NCI-H1694 treated with DMSO at 0.1 percent for 48 hours (cell line): ENCODE measurements around the gene RELN.
"Not testable (repeated sequence)": the region's sequence is repeated elsewhere in the genome, so short reads cannot be mapped to it uniquely, and the experiment has no call there.

Experiments
- DNase-seq: peaks from one replicate; lab custom pipeline; 2025; lab: John Stamatoyannopoulos, UW

The RELN gene

DNA sequence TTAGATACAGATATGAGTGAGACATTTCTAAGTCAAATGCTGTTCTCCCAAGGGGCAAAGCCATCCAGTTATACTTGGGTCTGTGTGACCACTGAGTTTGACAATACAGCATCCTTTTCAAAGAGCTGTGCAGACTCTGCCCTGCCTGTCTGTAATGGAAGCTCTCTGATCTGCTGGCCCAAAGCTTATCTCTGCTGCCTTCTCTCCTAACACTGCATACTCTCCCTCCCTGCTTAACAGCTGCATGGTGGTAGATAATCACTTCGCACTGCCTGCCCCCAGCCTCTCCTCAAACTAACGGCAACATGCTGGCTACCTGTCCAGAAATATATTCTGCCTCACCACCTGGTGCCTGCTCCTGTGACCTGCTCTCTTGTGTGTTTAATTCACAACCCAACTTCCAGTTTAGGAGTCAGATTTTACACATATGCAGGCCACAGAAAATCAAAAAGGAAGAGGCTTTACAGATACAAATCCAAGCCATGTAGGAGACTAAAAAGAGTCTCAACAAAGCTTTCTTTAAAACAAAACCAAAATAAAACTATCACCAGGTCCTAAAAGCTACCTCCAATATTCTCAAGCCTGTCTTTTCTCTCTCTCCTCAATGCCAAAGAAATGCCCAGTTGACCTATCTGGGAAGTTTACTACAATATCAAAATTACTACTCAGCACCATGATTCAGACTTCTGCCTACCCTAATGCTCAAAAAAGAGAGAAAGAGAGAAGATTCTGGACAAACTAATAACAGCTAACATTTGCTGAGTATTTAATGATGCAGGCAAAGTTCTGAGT is 145.6 kb downstream of the RELN start:
- DNase-seq, result no peak

DNA sequence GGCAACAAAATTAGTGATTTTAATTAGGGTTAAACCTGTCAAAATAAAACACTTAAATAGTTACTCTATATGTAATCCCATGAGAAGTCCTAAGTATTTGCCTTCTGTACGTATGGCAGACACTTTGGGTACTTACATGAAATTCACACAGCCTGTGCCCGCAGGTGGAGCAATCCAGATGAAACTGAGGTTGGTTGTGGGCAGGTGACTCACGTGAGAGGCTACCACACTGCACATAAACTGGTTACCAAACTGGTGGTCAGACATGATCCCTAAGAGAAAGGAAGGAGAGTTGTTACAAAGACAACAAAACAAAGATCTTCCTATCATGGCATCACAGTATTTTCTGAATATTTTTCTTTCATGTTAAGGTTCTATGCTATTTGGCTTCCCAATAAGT is 156.1 kb downstream of the RELN start:
- no peak for DNase-seq

DNA sequence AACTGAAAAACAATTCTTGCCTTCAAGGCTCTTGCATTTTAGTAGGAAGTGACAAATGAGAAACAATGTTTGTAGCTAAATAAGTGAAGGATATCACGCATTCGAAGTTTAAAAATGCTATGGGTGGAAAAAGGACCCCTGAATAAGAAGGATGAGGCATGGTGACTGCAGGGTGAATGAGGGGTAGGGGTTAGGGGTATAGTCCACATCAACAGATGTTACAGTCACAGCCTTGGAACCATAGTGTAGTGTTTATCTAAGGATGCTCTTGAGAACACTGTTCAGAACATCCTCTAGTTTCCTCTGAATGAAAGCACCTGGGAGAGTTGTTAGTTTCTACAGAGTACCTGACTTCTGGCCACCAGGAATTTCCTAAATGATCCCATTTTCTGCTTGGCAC is 157.0 kb downstream of the RELN start:
- DNase-seq, result no peak

DNA sequence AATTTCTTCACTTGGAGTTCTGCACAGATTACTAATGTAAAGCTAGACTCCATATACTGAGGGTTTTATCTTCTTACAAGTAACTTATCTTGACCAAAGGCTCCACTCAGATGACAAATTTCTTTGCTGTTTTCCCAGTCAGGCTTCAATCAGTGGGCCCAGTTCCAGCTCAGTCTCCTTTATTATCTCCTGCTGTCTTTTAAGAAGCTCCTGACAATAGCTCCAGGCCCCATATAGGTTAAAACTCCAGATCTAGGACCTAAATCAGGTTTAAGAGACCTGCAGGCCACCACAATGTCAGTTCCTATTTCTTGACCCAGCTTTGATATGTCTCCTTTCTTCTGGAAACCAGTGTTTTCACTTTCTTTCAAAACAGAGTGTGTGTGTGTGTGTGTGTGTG is 165.2 kb downstream of the RELN start:
- DNase-seq, result no peak

DNA sequence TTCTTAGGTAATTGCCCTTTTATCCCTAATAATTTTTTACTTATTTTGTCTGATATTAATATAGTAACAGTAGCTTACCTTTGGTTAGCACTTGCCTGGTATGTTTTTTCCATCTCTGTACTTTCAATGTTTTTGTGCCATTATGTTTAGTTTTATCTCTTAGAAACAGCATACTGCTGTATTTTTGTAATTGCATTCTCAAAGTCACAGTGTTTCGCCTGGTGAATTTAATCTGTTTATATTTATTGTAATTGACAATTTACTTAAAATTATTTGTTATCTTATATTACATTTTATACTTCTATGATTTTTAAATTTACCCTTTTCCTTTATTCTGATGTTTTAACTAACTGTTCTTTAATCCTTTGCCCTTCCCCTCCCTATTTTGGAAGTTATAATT is 166.4 kb downstream of the RELN start:
- no peak for DNase-seq

DNA sequence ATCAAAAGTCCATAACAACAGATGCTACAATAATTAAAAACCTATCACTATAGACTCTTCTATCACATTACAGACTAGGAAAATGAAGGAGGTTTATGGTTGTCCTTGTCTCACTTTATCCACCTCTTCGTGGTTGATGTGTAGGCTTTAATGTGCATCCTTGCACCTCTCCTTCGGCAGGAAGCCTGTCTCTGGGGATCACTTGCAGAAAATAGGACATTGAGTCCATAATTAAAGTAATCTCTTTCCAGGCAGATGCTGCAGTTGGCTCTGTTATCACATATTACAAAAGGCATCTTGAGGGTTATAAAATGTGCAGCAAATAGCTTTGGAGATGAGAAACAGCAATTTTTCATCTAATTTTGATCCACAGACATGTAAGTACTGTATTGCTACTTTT is 168.4 kb downstream of the RELN start:
- DNase-seq, result no peak

DNA sequence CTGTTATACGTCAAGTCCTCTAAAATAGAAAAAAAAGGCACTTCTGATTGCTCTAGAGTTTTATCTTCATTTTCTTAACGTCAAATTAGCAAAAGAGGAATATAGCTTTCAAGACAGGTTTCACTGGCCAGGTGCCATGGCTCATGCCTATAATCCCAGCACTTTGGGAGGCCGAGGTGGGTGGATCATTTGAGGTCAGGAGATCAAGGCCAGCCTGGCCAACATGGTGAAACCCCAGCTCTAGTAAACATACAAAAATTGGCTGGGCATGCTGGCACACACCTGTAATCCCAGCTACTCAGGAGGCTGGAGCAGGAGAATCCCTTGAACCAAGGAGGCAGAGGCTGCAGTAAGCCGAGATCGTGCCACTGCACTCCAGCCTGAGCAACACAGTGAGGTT is 173.5 kb downstream of the RELN start:
- not testable (repeated sequence) for DNase-seq

DNA sequence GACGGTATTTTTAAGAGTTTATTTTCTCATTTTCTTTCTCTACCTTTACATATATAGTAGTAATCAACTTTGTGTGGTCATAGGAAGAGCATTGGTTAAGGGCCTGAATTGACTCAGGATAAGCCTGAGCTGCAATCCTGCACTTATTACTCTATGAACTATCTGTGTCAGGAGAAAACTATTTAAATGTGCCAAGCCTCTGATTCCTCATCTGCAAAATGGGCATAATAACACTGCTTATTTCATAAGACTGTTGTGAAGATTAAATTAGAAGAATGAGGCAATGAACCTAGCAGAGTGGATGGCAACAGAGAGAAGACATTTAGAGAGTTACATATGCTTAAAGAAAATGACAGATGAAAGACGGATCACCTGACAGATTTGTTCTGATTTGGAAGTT is 175.5 kb downstream of the RELN start:
- DNase-seq, result no peak

DNA sequence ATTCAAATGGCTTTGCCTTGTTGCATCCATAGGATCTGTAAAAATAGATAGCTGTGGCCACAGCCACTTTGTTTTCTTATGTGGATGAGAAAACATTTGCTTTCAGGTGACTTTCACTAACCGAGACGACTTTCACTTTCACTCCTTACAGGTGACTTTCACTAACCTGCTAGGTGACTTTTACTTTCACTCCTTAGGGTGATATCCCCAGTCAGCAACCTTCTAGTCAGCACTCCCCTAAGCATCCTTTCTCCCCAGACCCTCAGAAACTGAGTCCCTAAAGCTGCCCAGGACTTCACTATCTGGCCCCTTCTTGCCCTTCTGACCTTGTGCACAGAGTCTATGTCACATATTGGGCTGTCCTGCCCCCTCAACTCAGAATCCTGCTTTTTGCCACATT is 177.5 kb downstream of the RELN start:
- DNase-seq, result no peak

DNA sequence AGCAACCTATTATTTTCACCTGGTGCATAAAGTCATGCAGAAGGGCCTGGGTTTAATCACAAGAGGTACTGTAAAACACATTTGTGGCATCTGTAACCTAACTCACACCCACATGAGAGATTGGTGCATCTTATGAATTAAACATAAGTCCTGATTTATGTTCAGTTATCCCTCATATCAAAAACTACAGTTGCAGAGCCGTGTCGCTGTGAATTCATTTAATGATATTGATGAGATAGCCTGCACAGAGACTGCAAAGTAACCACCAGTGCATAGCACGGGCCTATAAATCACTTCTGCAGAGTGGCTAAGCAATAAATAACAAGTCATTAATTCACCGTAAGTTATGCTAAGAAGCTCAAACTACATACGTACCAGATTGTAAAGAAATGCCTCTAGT is 178.2 kb downstream of the RELN start:
- DNase-seq, result no peak

DNA sequence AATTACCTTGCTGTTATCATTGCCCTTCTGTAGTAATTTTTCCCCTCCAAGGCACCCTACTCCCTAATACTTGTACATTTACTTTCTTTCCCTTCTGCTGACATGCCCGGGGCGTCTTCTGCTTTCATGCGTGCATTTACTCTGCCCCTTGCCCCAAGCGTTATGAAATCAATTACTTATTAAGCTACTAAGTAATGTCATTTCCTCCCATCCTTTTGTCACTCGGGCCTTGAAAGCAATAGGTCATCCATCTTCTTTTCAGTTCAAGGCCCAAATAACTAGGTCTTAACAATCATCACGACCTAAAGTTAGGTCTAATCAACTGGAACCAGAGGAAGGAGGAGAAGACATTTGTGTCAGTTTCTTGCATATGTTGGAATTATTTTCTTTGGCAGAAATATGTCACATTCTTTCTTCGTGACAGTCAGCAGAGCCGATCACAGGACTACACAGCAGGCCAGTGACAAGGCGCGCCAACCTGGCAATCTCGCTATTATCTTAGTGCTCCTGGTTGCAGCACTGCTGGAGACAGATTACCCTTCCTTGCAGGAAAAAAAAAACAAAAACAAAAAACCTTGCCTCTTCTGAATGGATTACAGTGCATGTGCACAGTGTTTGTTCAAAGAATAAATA is 179.2 kb downstream of the RELN start:
- DNase-seq, result no peak

DNA sequence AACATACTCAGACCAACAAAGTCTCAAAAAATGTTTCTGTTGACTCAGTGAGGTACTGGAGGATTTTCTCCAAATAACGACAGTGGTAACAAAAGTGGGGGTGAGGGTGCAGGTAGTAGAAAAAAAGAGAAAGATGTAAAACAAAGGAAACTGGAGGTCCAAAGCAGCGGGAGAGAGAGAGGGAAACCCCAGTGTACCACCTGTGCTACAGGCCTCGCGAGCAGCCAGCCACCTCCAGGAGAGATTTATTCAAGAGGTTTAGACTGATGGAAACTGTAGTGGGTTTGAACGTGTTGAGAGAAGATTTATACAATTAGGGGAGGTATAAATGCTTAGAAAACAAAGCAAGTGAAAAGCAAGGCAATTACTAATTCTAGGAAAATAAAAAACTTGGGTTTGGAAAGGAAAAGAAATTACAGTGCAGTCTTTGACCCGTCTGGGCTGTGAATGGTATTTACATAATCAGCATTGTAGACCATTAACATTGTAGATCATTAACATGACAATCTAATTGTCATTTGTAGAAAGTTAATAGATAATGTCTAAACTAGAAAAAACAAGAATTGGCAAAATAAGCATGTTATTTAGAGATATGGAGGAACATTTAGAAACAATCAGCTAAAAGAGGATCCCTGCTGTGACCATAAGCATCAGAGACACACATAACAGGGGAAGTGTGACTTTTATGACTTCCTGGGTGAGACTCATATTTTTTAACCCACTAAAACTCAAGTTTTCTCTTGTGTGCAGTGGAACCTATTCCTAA is 180.0 kb downstream of the RELN start:
- no peak for DNase-seq

DNA sequence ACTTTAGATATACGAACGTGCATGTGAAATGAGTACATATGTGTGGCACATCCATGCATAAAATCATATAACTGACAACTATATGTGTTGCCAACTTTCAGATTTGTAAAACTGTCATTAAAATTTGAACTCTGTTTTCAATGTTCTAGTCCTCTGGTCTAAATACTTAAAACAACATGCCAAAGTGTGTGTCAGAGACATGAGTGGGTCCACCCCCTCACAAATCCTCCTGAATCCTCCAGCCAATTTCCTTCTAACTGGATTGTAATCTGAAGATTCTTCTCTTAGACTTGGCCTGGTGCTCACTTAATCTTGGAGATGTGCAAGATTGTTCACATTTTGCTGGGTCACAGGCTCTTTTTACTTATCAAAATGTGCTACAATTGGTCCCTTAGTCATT is 184.1 kb downstream of the RELN start:
- no peak for DNase-seq

DNA sequence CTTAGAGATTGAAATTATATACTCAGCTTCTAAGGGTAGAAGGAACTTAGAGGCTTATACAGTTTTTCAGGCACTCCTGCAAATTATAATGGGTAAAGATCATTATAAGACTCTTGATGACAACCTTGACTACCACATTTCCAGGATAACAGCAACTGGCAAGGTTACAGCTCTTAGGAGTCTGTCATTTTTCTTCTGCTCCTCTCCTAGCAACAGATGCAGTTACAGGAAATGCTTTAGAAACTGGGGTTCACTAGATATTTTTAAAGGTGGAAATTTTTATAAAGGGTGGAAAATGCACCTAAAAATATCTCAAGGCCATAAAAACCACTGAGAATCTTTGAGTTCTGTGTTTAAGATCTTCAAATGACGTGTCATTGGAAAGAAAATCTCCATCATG is 185.8 kb downstream of the RELN start:
- DNase-seq, result no peak

DNA sequence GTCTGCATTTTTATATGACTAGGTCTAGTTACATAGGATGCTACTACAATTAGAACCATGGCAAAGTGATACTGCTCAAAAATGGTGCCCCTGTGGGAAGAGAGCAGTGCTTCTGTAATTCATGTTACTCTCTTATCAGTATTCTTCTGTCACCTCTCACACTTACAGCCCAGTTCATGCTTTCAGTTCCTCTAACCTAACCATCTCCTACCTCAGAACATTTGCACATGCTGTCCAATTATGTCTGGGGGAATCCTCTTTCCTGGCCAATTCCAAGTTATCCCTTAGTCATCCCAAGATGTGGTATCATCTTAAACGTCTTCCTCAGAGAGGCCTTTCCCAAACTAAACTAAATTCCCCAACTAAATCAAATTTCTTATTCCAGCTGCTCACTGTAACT is 190.2 kb downstream of the RELN start:
- no peak for DNase-seq

DNA sequence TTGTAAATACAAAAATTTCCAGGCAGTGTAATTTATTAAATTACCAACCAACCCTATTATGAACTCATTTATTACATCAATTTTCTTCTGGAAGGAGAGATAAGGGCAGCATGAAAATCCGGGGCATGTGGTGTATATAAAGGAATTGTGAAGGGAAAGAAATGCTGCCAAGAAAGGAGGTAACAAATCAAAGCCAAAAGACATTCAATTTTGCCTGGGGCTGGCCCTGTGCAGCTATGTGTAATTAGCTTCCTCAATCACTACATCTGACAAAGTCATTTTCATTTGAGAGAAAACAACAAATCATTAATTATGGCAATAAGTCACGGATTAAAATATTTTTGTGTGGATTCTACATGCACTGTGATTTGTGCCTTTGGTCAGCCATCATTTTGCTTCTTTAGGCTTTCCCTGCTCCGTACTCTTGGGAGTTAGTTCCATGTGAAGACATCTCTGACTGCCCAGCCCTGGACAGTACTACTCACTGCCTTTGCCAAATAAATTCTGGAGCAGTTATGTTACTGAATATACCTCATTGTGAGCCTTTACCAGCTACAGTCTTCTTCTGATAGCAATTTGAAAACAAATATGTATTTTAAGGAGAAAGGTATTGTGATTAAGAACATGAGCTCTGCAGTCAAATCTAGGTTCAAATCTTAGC is 191.7 kb downstream of the RELN start:
- no peak for DNase-seq

DNA sequence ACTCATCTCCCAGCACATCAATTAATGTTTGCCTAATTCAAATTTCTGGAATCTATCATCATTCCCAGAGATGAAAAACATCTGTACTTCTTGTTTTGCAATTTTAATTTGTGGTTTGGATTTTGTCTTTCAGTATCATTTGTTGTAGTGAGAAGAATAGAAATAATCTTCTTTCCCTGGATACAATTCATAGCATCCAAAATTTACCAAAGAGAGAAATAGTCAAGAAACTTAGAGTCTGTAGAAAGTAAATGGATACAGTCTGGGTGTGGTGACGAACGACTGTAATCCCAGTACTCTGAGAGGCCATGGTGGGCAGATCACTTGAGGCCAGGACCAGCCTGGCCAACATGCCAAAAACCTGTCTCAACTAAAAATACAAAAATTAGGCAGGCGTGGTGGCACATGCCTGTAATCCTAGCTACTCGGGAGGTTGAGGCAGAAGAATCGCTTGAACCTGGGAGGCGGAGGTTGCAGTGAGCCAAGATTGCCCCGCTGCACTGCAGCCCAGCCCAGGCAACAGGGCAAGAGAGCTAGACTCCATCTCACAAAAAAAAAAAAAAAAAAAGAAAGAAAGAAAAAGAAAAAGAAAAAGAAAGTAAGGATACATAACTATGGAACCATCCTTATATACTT is 193.0 kb downstream of the RELN start:
- no peak for DNase-seq

DNA sequence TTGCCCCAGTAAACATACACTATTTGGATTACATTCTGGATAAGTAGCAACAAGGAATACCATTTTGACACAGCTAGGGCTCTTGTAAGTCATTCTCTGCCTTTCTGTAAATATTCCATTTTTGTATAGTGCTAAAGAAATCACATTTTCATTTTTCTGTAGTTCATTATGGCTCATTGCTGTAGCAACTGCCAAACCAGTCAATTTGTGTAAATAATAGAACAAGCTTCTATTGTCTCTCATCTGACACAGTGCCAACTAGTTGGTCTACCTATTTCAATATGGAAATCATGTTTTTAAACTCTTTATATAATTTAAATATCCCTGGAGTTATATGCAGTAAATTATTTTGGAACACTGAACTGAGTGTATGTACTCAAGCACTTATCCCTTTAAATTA is 193.7 kb downstream of the RELN start:
- no peak for DNase-seq

DNA sequence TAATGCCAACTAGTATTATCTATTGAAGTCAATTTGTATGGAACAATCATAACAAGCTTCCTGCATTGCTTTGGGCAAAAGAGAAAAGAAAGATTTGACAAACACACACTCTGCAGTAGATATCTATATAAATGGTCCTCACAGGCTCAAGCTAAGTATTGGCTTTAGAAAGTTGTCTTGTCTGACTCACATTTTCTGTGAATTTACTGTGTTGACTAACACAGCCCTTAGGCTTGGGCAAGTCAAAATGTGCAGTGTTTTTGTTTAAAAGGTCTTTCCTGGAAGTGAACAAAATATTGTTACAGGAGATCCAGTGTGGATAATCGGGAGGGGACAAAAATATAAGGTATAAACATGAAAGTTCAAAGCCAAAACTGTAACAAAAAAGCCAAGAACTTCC is 194.4 kb downstream of the RELN start:
- no peak for DNase-seq

DNA sequence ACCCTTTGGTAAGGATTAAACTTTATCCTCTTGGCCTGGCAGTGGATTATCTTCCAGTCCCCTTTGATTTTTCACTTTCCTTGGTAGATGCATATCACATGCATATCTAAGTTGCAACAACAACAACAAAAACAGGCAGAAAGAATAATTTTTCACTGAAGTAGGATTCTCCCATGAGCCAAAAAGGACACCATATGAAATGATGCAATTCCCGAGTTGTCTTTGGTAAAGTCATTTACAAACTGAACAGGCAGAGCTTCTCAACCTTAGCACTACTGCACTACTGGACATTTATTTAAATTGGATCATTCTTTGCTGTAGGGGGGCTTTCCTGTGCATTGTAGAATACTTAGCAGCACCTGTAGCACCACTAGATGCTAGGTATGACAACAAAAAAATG is 195.0 kb downstream of the RELN start:
- no peak for DNase-seq

DNA sequence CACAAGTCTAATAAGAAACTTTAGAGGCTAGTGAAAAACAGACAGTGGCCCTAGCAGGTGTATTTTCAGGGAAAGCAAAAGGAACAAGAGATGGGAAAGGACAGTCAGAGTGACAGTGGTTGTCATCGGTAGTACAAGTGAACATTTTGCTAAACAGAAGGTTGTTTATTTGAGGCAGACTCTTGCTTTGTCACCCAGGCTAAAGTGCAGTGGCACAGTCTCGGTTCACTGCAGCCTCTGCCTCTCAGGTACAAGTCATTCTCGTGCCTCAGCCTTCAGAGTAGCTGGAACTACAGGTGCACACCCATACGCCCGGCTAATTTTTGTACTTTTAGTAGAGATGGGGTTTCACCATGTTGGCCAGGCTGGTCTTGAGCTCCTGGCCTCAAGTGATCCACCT is 195.8 kb downstream of the RELN start:
- no peak for DNase-seq

DNA sequence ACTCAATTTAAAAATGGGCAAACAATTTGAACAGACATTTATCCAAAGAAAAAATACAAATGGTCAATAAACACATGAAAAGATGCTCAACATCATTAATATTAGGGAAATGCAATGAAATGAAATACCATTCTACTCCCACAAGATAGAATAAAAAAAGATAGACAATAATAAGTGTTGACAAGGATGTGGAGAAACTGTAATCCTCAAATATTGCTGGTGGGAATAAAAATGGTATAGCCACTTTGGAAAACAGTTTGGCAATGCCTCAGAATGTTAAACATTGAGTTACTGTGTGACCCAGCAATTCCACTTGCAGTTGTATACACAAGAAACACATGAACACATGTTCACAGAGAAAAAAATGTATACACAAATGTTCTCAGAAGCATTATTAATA is 197.6 kb downstream of the RELN start:
- DNase-seq, result no peak
